GM23338 (cell line): Measurements from ENCODE around the gene CACNA2D3.

Experiments
- CREB1 ChIP-seq: fragments of 250-450 bp; sonication (Bioruptor Pico); IDR thresholded peaks from 2 replicates; pipeline ENCODE4 v1.5.0; 2020; ENCODE audit warnings: low read depth, mild to moderate bottlenecking, moderate library complexity
- CTCF ChIP-seq, 2 experiments: fragments of 200-600 bp in 1 of 2; sonication (generic) in 1 of 2; conservative IDR thresholded peaks; 2 replicates each; pipeline versions ENCODE4 v1.5.1 to v1.6.1; 2016 to 2017; ENCODE audit warnings: antibody characterized with exemption in 2 of 2, low read depth in 2 of 2, mild to moderate bottlenecking in 2 of 2, moderate library complexity in 1 of 2
- EZH2 ChIP-seq: fragments of 200-600 bp; sonication (generic); IDR thresholded peaks from one replicate; pipeline ENCODE4 v1.8.0; 2017; ENCODE audit warnings: antibody characterized with exemption, mild to moderate bottlenecking, low read depth; ENCODE audit not compliant: unreplicated experiment
- EZH2phosphoT487 ChIP-seq: fragments of 200-600 bp; sonication (generic); IDR thresholded peaks from one replicate; pipeline ENCODE4 v1.8.1; 2018; ENCODE audit warnings: antibody characterized with exemption; ENCODE audit not compliant: unreplicated experiment
- JUNB ChIP-seq: IDR thresholded peaks from one replicate; pipeline ENCODE4 v1.6.1; 2016; ENCODE audit warnings: antibody characterized with exemption; ENCODE audit not compliant: unreplicated experiment
- NANOG ChIP-seq: IDR thresholded peaks from 2 replicates; pipeline ENCODE4 v1.6.1; 2016; ENCODE audit warnings: antibody characterized with exemption, borderline replicate concordance
- POLR2AphosphoS5 ChIP-seq: IDR thresholded peaks from 2 replicates; pipeline ENCODE4 v1.6.1; 2016; ENCODE audit warnings: antibody characterized with exemption, low read depth
- REST ChIP-seq: IDR thresholded peaks from one replicate; pipeline ENCODE4 v1.6.1; 2018; ENCODE audit warnings: antibody characterized with exemption; ENCODE audit not compliant: unreplicated experiment
- STAT1 ChIP-seq: IDR thresholded peaks from one replicate; pipeline ENCODE4 v1.6.1; 2016; ENCODE audit warnings: antibody characterized with exemption; ENCODE audit not compliant: unreplicated experiment
- ZNF114 ChIP-seq: fragments of 250-450 bp; sonication (Bioruptor Pico); IDR thresholded peaks from 2 replicates; pipeline ENCODE4 v1.5.0; 2020; ENCODE audit warnings: mild to moderate bottlenecking, moderate library complexity
- ZNF331 ChIP-seq: fragments of 250-450 bp; sonication (Bioruptor Pico); IDR thresholded peaks from 2 replicates; pipeline ENCODE4 v1.5.0; 2020; ENCODE audit warnings: low read depth, mild to moderate bottlenecking, moderate library complexity
- TF ChIP-seq, protein P1 (sequence below): IDR thresholded peaks from 2 replicates; pipeline ENCODE4 v1.6.1; 2016; ENCODE audit warnings: antibody characterized with exemption

- TF ChIP-seq CTCF (conservative IDR thresholded peaks at IDR 0.05; ENCODE audit: low read depth in 2 of 2) (no peak), POLR2AphosphoS5 (no peak), JUNB (no peak), REST (no peak), EZH2 (no peak), EZH2phosphoT487 (no peak), CREB1 (CRISPR knock-in tag) (no peak), ZNF331 (CRISPR knock-in tag) (no peak), ZNF114 (CRISPR knock-in tag) (no peak), STAT1 (no peak), NANOG (no peak)
- TF ChIP-seq, protein P1, sequence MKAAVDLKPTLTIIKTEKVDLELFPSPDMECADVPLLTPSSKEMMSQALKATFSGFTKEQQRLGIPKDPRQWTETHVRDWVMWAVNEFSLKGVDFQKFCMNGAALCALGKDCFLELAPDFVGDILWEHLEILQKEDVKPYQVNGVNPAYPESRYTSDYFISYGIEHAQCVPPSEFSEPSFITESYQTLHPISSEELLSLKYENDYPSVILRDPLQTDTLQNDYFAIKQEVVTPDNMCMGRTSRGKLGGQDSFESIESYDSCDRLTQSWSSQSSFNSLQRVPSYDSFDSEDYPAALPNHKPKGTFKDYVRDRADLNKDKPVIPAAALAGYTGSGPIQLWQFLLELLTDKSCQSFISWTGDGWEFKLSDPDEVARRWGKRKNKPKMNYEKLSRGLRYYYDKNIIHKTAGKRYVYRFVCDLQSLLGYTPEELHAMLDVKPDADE: no peak
These were observed 405.6 kb downstream of the CACNA2D3 start for GRCh38 chr3:54527953-54528352.
